SHP77 treated with DMSO at 0.1 percent for 48 hours (cell line): ENCODE measurements around the gene NUP153.
"Not testable (repeated sequence)": the region's sequence is repeated elsewhere in the genome, so short reads cannot be mapped to it uniquely, and the experiment has no call there.

Experiments
- DNase-seq: peaks from one replicate; lab custom pipeline; 2025; lab: John Stamatoyannopoulos, UW

Gene NUP153

DNA sequence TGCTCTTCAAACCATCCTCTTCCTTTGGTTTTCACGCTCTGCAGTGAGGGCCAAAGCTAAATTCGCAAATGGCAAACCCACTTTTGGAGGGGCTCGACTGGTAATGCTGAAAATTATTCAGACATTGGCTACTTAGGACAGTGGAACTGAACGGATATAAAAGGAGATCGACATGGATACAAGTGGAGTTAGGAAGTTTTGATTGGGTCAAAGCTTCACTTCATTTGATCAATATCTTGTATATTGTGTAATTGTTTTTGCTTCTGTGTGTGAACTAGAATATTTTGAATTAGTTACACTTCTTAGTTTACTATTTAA is 105.4 kb downstream of the NUP153 start:
- DNase-seq, result no peak

GRCh38 chr6:17600527-17601385 is 106.0 kb downstream of the NUP153 start:
- no peak for DNase-seq

- peak; percentile 54 for DNase-seq
Observed at GRCh38 chr6:17599877-17600526, 106.7 kb downstream of the NUP153 start, which contains the start of gene FAM8A1. Gene FAM8A1, plus strand, starts transcription at chr6:17600302. Its CDS starts 108 bp downstream, at chr6:17600410.

GRCh38 chr6:17596085-17596484 is 110.6 kb downstream of the NUP153 start:
- no peak for DNase-seq

GRCh38 chr6:17593246-17593645 is 113.5 kb downstream of the NUP153 start:
- no peak for DNase-seq

- no peak for DNase-seq
Observed at GRCh38 chr6:17591287-17591686, 115.4 kb downstream of the NUP153 start.

- DNase-seq, result no peak
Observed at GRCh38 chr6:17589406-17590096, 117.2 kb downstream of the NUP153 start.

DNA sequence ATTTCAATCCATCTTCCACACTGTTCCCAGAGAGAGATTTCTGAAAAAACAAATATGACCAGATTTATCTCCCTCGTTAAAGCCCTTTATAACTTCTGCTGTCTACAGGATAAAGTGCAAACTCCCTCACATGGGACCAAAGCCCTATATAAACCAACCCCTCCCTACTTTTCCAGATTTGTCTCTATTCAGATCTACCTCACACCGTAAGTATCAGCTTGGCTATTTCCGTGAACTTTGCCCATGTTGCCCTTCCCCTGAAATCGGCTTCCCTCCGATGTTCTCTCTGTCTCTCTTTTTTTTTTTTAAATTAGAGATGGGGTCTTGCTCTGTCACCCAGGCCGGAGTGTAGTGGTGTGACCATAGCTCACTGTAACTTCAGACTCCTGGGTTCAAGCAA is 118.7 kb downstream of the NUP153 start:
- no peak for DNase-seq

GRCh38 chr6:17586623-17587022 is 120.1 kb downstream of the NUP153 start:
- DNase-seq, result not testable (repeated sequence)

DNA sequence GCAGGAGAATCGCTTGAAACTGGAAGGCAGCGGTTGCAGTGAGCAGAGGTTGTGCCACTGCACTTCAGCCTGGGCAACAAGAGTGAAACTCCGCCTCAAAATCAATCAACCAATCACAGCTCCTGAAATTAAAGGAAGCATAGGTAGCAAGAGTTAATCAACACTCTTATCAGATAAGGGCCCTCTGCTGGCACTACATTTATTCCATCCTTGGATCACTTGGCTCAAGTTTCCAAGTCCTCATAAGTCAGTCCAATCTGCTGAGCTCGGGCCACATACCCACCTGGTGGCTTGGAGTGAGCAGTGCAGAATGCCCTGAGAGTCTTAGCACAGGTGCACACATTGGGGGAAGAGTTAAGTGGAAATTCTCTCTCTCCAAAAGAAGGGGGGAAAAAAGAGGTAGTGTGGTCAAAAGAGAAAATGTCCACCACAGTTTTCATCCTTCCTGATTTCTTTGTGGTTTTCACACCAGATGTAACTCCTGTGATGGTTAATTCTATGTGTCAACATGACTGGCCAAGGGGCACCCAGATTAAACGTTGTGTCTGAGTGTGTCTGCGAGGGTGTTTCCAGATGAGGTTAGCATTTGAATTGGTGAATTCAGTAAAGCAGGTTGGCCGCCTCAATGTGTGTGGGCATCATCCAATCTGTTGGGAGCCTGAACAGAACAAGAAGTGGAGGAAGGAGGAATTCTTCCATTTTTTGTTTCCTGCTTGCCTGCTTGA is 120.8 kb downstream of the NUP153 start:
- no peak for DNase-seq

GRCh38 chr6:17584241-17584803 is 122.4 kb downstream of the NUP153 start:
- peak; percentile 74 for DNase-seq

- DNase-seq, result no peak
Observed at GRCh38 chr6:17583811-17584210, 122.9 kb downstream of the NUP153 start.

- not testable (repeated sequence) for DNase-seq
Observed at GRCh38 chr6:17581282-17581681, 125.4 kb downstream of the NUP153 start.

DNA sequence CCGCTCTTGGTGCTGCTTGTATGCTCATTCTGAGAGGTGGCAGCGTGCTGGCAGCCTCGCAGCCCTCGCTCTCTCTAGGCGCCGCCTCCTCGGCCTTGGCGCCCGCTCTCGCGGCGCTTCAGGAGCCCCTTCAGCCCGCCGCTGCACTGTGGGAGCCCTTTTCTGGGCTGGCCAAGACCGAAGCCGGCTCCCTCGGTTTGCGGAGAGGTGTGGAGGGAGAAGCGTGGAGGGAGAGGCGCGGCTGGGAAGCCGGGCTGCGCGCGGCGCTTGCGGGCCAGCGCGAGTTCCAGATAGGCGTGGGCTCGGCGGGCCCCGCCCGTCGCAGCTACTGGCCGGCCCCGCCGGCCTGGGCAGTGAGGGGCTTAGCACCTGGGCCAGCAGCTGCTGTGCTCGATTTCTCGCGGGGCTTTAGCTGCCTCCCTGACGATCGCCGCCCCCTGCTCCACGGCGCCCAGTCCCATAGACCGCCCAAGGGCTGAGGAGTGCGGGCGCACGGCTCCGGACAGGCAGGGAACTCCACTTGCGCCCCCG is 126.1 kb downstream of the NUP153 start:
- DNase-seq, result peak; percentile 10

DNA sequence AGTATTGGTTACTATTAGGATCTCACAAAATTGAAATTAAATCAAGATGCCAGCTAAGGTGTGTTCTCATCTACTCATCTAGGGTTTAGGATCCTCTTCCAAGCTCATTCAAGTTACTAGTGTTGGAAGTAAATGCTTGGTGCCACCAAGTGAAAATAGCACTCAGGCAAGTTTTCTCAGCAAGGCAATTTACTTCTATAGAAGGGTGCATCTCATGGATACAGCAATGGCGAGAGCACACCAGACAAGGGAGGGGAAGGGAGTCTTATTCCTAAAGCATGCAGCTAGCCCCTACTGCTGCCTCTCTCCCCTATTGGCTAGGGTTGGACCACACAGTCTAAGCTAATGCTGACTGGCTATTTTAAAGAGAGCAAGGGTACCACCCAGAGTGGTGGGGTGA is 129.7 kb downstream of the NUP153 start:
- DNase-seq, result no peak

DNA sequence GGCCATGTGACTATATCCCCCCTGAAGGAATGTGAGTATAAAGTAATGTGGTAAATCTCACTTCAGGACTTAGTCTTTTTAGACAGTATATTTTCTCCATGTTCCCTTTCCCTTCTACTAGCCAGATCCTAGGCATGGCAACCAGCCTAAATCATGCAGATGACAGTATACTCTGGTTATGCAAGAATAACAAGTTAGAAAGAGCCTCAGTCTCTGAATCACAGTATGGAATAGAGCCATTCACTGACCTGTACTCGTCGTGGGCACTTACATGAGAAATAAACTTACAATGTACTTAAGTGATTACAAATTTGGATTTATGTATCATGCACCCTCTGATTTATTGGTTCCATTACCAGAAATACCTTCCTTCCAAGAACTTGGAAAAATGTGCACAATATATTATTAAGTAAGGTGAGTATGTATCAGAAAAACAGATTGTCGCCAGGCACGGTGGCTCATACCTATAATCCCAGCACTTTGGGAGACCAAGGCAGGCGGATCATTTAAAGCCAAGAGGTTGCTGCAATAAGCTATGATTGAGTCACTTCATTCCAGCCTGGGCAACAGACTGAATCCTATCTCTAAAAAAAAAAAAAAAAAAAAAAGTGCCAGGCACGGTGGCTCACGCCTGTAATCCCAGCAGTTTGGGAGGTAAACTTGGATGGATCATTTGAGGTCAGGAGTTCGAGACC is 131.7 kb downstream of the NUP153 start:
- DNase-seq, result no peak

DNA sequence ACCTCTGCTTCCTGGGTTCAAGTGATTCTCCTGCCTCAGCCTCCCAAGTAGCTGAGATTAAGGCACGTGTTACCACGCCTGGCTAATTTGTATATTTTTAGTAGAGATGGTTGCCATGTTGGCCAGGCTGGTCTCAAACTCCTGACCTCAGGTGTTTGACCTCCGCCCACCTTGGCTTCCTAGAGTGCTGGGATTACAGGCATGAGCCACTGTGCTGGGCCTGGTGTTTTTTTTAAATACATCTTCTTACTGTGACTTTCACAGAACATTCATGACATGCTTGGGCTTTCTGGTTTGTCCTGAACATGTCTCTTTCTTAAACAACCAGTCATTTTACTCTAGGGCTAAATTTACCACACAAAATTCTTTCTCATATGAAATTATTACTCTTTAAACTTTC is 141.3 kb downstream of the NUP153 start:
- DNase-seq, result no peak
